Activated CD4-positive, alpha-beta T cell treated with anti-CD3 and anti-CD28 coated beads for 1 hour (primary cell): ENCODE data around the gene DENND10.
"Not testable (repeated sequence)": the region's sequence is repeated elsewhere in the genome, so short reads cannot be mapped to it uniquely, and the experiment has no call there.

ENCODE experiments used
- DNase-seq: peaks from one replicate; pipeline ENCODE4 v3.0.0-alpha.2; 2020

Gene DENND10

DNA sequence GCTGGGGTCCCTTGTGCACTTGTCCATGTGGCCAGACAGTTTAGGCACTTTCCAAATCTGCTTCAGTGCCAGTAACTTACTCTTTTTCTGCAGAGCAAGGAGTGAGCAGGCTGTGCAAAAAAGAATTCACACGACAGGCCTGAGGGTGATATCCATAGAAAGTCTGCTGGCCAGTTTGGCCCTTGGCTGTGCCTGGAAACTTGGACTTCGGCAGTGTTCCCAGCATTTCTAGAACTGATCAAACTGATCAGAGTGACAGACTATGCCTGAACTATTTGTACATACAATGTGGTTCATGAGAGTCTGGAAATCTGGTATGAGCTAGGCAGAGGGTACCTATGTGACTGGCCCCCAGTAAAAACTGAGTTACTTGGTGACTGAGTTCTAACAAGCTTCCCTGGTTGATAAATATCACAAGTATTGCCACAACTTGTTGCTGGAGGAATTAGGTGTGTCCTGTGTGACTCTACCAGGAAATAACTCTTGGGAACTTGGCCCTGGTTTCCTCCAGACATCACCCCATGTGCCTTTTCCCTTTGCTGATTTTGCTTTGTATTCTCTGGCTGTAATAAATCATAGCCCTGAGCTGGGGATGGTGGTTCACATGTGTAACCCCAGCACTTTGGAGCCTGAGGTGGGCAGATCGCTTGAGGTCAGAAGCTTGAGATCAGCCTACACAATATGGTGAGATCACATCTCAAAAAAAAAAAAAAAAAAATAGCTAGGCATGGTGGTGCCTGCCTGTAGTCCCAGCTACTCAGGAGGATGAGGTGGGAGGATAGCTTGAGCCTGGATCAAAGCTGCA, 3.3 kb upstream of the DENND10 start:
- no peak for DNase-seq

- DNase-seq = no peak
Observed at GRCh38 chr10:119101366-119102098, 2.4 kb upstream of the DENND10 start.

- DNase-seq = no peak
Observed at GRCh38 chr10:119103241-119103902, 541 bp upstream of the DENND10 start.

- DNase-seq = no peak
Observed at GRCh38 chr10:119104654-119105015, 722 bp downstream of the DENND10 start.

GRCh38 chr10:119105155-119105554, 1.2 kb downstream of the DENND10 start:
- DNase-seq = no peak

GRCh38 chr10:119105899-119106298, 2.0 kb downstream of the DENND10 start:
- not testable (repeated sequence) for DNase-seq

GRCh38 chr10:119107106-119107505, 3.2 kb downstream of the DENND10 start:
- DNase-seq = not testable (repeated sequence)

GRCh38 chr10:119107771-119108170, 3.9 kb downstream of the DENND10 start:
- DNase-seq = not testable (repeated sequence)

GRCh38 chr10:119112056-119112455, 8.1 kb downstream of the DENND10 start:
- DNase-seq = no peak

DNA sequence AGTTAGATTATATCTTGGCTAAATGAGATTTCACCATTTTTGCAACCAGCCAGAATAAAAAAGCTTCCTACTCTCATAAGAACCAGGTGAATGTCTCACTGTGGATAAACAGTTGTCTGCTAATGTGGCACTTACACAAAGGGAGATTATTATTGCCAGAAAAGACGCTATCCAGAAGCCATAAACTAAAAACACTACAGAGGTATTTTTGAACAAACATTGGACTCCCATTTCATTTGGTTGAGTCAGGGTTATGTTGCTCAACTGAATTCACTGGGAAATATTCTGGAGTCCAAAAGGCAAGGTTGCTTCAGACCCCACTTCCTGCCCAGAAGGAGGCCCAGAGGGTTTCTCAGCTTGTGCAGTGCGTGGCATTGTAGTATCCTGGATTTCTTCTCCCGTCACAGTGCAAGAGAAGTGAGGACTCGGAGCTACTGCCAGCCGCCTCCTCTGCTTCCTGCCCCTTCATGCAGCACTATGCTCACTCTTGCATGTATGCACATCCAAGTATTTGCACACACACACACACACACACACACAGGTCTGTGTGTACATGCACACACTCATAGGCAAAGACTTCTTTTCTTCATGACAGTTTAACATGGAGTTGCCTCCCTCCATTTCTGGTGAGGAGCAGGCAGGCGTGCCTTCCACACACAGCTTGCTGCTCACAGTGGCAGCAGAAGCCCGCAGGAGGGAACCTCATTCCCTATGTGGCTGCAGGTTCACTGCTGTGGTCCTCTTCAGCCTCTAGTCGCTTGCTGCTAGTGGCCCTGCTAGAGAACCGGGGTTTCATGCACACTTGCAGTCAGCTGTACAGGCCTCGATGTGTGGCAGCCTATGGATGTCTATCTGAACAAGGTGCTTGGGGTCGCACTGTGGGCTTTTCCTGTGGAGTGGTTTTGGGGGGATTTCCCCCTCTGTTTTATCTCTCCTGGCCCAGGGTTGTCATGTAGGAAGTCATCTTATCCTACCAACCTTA, 10.1 kb downstream of the DENND10 start:
- no peak for DNase-seq

- no peak for DNase-seq
Observed at GRCh38 chr10:119115926-119116325, 12.0 kb downstream of the DENND10 start.

DNA sequence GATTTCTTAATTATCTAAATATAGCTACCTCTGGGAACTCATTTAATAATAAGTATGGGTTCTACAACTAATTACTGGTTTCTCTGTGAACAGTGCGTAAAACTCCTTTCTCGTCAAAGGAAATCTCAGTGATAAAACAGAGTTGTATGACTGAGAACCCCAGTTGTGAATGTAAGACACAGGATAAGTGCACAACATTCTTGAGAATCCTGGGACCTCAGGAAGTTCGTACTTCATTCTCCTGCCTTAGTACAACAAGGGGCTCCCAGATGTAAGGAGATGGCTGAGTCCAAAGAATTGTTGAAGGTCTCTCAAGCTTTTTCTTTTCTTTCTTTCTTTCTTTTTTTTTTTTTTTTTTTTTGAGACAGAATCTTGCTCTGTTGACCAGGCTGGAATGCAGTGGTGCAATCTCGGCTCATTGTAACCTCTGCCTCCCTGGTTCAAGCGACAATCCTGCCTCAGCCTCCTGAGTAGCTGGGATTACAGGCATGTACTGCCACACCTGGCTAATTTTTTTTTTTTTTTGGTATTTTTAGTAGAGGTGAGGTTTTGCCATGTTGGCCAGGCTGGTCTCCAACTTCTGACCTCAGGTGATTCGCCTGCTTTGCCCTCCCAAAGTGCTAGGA, 12.5 kb downstream of the DENND10 start:
- no peak for DNase-seq

DNA sequence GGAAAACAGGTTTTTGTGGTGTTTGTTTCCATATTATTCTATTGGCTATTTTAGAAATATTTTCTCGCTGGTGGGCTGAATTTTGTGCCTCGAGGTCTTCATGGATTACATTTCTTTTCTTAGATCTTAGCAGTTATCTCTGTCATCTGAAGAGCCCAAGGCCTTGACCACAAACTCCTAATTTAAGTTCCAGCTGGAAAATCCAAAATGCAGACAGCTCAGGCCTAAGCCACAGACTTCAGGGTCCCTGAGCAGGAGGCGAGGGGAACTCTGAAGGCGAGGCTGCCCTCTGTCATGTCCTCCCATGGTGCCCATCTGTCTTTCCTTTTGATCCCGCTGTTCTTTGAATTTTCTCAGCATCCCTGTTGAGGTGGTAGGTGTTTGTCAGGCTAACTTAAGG, 14.3 kb downstream of the DENND10 start:
- no peak for DNase-seq

DNA sequence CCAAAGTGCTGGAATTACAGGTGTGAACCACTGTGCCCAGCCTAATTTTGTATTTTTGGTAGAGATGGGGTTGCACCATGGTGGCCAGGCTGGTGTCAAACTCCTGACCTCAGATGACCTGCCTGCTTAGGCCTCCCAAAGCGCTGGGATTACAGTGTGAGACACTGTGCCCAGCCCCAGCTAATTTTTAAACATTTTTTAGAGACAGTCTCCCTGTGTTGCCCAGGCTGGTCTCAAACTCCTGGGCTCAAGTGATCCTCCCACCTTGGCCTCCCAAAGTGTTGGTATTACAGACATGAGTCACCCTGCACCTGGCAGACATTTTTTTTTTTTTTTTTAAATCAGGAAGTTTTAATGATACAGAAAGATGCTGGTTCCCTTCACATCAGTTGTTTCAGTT, 15.5 kb downstream of the DENND10 start:
- no peak for DNase-seq

DNA sequence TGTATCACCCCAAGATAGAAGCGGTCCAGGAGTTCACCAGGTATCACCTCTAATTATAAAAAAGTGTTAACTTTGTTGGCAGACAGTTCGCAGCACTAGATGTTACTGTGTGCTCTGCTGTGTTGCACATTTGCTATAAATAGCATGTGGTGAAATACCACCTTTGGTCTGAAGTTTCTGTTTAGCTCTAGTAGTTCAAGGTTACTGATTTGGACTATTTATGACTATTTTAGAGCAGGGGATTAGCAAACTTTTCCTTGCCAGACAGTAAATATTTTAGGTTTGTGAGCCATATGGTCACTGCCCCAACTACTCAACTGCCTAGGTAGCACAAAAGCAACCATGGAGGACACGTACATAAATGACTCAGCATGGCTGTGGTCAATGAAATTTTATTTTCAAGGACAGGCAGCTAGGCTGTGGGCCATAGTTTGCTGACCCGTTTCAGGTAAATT, 16.5 kb downstream of the DENND10 start:
- DNase-seq = no peak

DNA sequence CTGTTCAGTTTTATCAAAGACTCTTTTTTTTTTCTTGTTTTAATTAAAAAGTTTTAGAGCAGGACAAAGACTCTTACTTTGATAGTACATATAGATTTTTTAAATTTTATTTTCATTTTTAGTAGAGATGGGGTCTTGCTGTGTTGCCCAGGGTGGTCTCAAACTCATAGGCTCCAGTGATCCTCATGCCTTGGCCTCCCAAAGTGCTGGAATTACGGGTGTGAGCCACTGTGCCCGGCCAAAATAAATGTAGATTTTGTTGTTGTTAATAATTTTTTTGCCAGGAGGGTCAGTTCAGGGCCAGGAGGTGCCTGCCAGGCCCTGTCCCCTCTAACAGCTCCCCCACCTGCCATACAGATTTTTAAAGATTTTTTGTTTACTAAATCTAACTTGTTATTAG, 17.0 kb downstream of the DENND10 start:
- DNase-seq = no peak

- DNase-seq = no peak
Observed at GRCh38 chr10:119125942-119126341, 22.0 kb downstream of the DENND10 start.

DNA sequence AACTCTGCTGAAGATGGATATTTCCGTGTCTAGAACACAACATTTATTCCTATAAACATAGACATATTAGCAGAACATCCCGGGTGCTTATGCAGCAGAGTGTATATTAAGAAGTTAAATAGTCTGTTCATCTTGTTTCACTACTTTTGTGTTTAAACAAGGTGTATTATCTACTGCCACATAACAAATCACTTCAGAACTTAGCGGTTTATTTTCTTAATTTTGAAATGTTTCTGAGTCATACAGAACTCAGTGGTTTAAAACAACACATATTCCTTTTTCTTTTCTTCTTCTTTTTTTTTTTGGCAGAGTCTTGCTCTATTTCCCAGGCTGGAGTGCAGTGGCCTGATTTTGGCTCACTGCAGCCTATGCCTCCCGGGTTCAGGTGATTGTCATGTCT, 25.8 kb downstream of the DENND10 start:
- DNase-seq = no peak

DNA sequence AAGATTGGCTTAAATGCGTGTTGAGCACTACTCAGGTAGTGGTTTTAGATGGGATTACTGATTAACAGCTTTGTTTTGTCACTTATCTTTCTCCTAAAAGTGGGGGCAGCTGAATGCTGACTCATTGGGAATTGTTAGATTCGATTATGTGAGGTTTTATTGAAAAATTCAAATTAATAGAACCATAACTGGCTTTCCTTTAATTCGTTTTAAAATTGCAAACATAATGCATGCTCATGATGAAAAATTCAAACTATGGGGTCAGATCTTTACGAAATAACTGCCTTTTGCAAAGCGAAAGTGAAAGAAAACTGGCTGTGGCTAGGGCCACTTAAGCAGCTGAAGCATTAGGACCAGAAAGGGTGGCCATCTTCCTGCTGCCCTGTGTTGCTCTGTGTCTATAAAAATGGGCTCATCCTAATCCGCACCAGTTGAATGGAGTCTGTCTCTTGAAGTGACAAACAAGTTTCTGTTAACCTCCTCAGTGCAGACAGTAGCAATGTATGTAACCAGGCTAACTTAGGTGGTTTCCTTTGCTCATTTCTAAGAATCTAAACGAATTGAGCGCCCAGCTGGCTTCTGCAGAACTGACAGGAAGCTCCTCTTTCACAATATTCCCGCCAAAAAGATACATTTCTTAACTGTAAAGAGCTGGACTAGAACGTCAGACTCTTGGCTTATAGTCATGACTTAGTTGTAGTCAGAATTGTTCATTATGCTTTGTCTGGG, 27.8 kb downstream of the DENND10 start:
- no peak for DNase-seq

DNA sequence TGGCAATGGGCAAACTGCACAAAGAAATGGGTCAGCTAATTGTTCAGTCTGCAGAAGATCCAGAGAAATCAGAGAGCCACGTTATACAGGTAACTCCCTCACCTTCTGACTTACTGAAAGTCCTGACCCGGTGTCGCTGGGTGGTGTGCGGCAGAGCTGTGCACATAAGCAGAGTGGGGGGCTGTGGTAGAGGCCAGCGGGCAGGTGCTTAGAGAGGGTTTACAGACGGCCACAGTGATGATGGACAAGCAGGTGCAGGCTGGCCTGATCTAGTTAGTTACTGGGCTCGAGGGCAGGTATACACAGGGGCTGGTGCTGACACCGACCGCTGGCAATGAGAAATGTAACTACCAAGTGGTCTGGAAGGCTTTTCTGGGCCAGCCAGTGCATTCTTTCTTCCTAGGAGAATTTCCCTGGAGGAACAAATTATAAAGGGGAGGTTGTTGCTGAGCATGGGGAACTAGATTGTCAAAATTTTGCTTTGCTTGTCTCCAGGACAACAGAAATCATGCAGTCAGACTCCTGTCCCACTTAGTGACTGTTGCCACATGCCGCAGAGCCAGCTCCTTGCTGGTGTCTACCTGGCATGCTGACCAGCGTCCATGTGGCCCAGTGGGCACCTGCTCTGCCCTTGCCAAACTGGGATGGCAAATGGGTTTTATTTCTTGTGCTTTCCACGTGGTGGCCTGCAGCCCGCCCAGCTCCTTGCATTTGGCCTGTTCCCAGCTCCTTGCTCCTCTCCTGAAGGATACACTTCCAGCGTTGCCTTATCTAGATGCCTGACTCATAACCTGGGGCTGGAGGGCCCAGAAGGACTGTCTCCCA, 28.8 kb downstream of the DENND10 start:
- DNase-seq = no peak
